Psoas muscle (tissue), 8 donors: ENCODE measurements around the gene RNPEP. TPM values are rescaled to one million over a fixed set of nuclear protein-coding genes. Genes with fewer than 3 reads are reported as not detected.

Experiments
- ATAC-seq, 4 donors: fragments of 200-7000 bp; cut with Tn5 transposase; one replicate each; pipeline ENCODE4 v1.9.1; 2020; ENCODE audit warnings: moderate library complexity in 3 of 4, mild to moderate bottlenecking in 2 of 4
- DNase-seq, 2 donors: peaks; one replicate each; pipeline ENCODE4 v3.0.0-alpha.2; 2020
- H3K27ac ChIP-seq: fragments of 200-600 bp; one replicate; pipeline ENCODE4 v1.8.0; 2022
- H3K27me3 ChIP-seq, 3 donors: fragments of 200-600 bp in 1 of 3; one replicate each; pipeline versions ENCODE4 v1.6.1 to v1.8.0; 2013 to 2022; ENCODE audit warnings: low read length in 2 of 3, mild to moderate bottlenecking in 2 of 3, moderate library complexity in 1 of 3; ENCODE audit not compliant: insufficient read depth in 3 of 3
- H3K36me3 ChIP-seq, 2 donors: fragments of 200-600 bp in 1 of 2; one replicate each; pipeline versions ENCODE4 v1.6.1 to v1.8.0; 2013 to 2022; ENCODE audit warnings: low read depth in 1 of 2, mild to moderate bottlenecking in 1 of 2, moderate library complexity in 1 of 2; ENCODE audit not compliant: insufficient read depth in 1 of 2
- H3K4me1 ChIP-seq: fragments of 200-600 bp; one replicate; pipeline ENCODE4 v1.8.0; 2022
- H3K4me3 ChIP-seq: fragments of 200-600 bp; one replicate; pipeline ENCODE4 v1.8.0; 2022; ENCODE audit warnings: mild to moderate bottlenecking
- H3K9me3 ChIP-seq: fragments of 200-600 bp; one replicate; pipeline ENCODE4 v1.8.0; 2022
- WGBS, 3 donors: extraction: QIAGEN DNeasy Blood & Tissue Kit; methylation state at CpG; one replicate each; pipeline versions ENCODE4 v1.1.6 to v1.1.7; 2013; 5-methylcytosine and 5-hydroxymethylcytosine counted together
- intact Hi-C, 2 donors: fragments of 100-400 bp; cut with DNase I; formaldehyde crosslinking; loops; one replicate each; pipeline versions ENCODE4 v1.11.0 to v1.14.2; 2022
- long read RNA-seq, 2 donors: library from polyadenylated mRNA; unstranded; transcript quantifications; one replicate each; pipeline ENCODE4 v2.0.0, GENCODE V29; 2021
- polyA plus RNA-seq, 3 donors: library from polyadenylated mRNA; stranded (reverse); fragments of 200-250 nt; gene quantifications; one replicate each; pipeline ENCODE4 v1.2.3, GENCODE V29; 2013
- total RNA-seq, 4 donors: library from RNA; stranded (reverse); fragmentation: NEBNext Ultra II Directional in 2 of 4; extraction: Animal tissue kit (Norgen Biotek cat#: 25700) in 2 of 4; gene quantifications; one replicate each; pipeline versions ENCODE4 v1.2.1 to v1.2.4, GENCODE V29; 2021 to 2023
- TF ChIP-seq, protein P1 (sequence below): fragments of 200-600 bp; IDR thresholded peaks from one replicate; pipeline ENCODE4 v1.8.0; 2022; ENCODE audit warnings: antibody characterized with exemption
- donor health status: healthy with polysubstance abuse.
- donor health status: DM: no; HTN: no; CAD: no; lungs with moderate emphysema.
- donor health status: Bipolar disorder and iron deficiency.
- donor health status: healthy.
- donor health status: DM: yes; HTN: yes; CAD: no.
- donor health status: DM: no; HTN: no; CAD: no.
- donor health status: DM: no; HTN: no; CAD: no.
- donor health status: DM: yes; HTN: yes; CAD: no.

Gene RNPEP, protein sequence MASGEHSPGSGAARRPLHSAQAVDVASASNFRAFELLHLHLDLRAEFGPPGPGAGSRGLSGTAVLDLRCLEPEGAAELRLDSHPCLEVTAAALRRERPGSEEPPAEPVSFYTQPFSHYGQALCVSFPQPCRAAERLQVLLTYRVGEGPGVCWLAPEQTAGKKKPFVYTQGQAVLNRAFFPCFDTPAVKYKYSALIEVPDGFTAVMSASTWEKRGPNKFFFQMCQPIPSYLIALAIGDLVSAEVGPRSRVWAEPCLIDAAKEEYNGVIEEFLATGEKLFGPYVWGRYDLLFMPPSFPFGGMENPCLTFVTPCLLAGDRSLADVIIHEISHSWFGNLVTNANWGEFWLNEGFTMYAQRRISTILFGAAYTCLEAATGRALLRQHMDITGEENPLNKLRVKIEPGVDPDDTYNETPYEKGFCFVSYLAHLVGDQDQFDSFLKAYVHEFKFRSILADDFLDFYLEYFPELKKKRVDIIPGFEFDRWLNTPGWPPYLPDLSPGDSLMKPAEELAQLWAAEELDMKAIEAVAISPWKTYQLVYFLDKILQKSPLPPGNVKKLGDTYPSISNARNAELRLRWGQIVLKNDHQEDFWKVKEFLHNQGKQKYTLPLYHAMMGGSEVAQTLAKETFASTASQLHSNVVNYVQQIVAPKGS
- total RNA-seq (10 to 100 TPM; 12.8 to 18.7 (median 14.6) TPM), polyA plus RNA-seq (10 to 100 TPM in 1 of 3 donors, 1 to 10 TPM in 2; 6.2 to 16.9 (median 9.7) TPM)
- long read RNA-seq, donor 1, transcript RNPEP-201 (11 exons, 2,427 nt), result major isoform, 18 of 21 reads
- long read RNA-seq, donor 1, partial matches to known transcripts, result 1 of 21 reads
- long read RNA-seq, donor 1, other reads (novel, unspliced or antisense), result 2 of 21 reads
- long read RNA-seq, donor 2, transcript RNPEP-201 (11 exons, 2,427 nt), result major isoform, 35 of 38 reads
- long read RNA-seq, donor 2, partial matches to known transcripts, result 2 of 38 reads
- long read RNA-seq, donor 2, other reads (novel, unspliced or antisense), result 0 of 38 reads

DNA sequence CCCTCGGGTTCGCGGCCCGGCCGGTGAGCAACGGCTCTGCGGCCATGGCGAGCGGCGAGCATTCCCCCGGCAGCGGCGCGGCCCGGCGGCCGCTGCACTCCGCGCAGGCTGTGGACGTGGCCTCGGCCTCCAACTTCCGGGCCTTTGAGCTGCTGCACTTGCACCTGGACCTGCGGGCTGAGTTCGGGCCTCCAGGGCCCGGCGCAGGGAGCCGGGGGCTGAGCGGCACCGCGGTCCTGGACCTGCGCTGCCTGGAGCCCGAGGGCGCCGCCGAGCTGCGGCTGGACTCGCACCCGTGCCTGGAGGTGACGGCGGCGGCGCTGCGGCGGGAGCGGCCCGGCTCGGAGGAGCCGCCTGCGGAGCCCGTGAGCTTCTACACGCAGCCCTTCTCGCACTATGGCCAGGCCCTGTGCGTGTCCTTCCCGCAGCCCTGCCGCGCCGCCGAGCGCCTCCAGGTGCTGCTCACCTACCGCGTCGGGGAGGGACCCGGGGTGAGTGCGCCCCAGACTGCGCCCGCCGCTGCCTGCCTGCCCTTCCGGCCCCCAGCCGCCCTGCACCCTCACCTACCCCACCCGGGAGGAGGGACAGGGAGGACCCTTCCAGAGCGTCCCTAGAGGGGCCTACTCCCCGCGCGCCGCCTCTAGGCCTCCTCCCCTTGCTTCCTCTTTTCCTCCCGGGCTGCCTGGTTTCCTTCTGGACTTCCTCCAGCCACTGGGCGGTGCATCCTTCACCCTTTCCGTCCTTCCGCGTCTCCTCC lies at the start of gene RNPEP:
Gene RNPEP, plus strand, starts transcription at position 26 of the 757 bp plus-strand sequence. Its CDS starts 19 bp downstream, at position 45.
- ATAC-seq (peak; percentile 71 to 89 (median 87)), DNase-seq (peak; percentile 80 to 86)
- TF ChIP-seq, protein P1, sequence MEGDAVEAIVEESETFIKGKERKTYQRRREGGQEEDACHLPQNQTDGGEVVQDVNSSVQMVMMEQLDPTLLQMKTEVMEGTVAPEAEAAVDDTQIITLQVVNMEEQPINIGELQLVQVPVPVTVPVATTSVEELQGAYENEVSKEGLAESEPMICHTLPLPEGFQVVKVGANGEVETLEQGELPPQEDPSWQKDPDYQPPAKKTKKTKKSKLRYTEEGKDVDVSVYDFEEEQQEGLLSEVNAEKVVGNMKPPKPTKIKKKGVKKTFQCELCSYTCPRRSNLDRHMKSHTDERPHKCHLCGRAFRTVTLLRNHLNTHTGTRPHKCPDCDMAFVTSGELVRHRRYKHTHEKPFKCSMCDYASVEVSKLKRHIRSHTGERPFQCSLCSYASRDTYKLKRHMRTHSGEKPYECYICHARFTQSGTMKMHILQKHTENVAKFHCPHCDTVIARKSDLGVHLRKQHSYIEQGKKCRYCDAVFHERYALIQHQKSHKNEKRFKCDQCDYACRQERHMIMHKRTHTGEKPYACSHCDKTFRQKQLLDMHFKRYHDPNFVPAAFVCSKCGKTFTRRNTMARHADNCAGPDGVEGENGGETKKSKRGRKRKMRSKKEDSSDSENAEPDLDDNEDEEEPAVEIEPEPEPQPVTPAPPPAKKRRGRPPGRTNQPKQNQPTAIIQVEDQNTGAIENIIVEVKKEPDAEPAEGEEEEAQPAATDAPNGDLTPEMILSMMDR, result no peak
- 0 to 1% (median 0%) methylated on average over 49 to 80 of the region's 80 CpGs for WGBS, 3 donors
- Histone ChIP-seq H3K4me1 (peaks cover 28% of the 10 kb centered on the region), H3K27me3 (no peaks in the 10 kb centered on the region), H3K27ac (peak within 1 kb of the TSS; percentile 88), H3K36me3 (no peaks in the 10 kb centered on the region), H3K4me3 (peak within 1 kb of the TSS; percentile 84), H3K9me3 (no peaks in the 10 kb centered on the region)
- intact Hi-C loops, result no loop called here

DNA sequence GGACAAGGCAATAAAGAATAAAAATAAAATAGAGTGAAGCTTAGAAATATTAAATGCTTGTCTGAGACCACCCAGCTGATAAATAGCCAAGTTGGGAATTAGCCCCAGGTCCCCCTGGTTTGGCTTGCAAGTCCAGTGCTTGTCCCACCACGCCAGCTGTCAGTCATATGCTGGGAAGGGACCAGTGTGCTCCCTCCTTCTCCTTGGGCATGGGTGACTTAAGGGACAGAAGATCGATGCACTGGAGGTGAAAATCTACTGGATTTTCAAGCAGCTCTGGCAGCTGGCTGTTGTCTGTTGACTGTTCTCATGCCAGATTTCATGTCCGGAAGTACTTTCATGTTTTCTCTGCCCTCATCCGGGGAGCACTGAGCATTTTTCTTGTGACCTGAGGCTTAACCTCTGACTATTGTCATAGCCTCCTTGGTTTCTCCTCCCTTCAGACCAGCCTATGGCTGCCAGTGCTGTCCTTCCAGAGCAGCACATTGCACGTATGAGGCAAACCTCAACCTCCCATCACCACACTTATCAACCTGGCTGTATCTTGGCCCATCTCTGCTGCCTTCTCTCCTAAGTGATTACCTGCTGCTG lies 48.5 kb upstream of the RNPEP start:
- ATAC-seq, result no peak
- Histone ChIP-seq H3K4me3 (no peak overlapping the region), H3K27me3 (no peaks in the 10 kb centered on the region), H3K4me1 (peaks cover 26% of the 10 kb centered on the region), H3K9me3 (no peaks in the 10 kb centered on the region), H3K27ac (peak overlapping the region; percentile 39), H3K36me3 (peaks cover 0 to 16% of the 10 kb centered on the region in 2 donors)
- intact Hi-C loops, result no loop called here
- 20 to 24% (median 21%) methylated on average over 5 of the region's 5 CpGs for WGBS, 3 donors
- DNase-seq, result no peak
- TF ChIP-seq, protein P1, result no peak

DNA sequence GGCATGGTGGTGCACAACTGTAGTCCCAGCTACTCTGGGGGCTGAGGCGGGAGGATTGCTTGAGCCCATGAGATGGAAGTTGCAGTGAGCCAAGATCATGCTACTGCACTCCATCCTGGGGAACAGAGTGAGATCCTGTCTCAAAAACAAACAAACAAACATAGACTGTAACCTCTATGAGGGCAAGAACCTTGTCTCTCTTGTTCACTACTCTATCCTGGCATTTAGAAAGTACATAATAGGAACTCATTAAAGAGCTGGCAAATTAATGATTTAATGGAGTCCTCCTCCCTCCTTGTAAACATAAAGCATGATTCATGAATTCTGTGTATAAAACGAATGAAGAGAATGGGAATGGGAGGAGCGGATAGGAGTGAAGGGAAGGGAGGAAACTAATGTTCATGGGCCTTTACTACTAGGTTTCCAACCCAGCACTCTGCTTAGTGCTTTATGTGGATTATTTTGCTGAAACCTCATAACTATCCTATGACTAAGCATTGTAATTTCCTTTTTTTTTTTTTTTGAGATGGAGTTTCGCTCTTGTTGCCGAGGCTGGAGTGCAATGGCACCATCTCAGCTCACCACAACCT lies 44.7 kb upstream of the RNPEP start:
- 63 to 79% (median 64%) methylated on average over 5 of the region's 5 CpGs for WGBS, 3 donors
- peak overlapping the region; percentile 86 for H3K27ac ChIP-seq
- H3K36me3 ChIP-seq, result no peaks in the 10 kb centered on the region
- H3K27me3 ChIP-seq, result no peaks in the 10 kb centered on the region
- ATAC-seq (no peak), DNase-seq (no peak)
- intact Hi-C loops, result no loop called here
- H3K9me3 ChIP-seq, result no peaks in the 10 kb centered on the region
- no peak overlapping the region for H3K4me3 ChIP-seq
- H3K4me1 ChIP-seq, result peaks cover 33% of the 10 kb centered on the region
- TF ChIP-seq, protein P1, result no peak
